Activated CD8-positive, alpha-beta T cell treated with anti-CD3 and anti-CD28 coated beads for 36 hours (primary cell): Measurements from ENCODE around the gene NDUFA5. TPM values are rescaled to one million over a fixed set of nuclear protein-coding genes. Genes with fewer than 3 reads are reported as not detected.
"Not testable (repeated sequence)": the region's sequence is repeated elsewhere in the genome, so short reads cannot be mapped to it uniquely, and the experiment has no call there.

Source experiments
- ATAC-seq: fragments of 200-7000 bp; cut with Tn5 transposase; one replicate; pipeline ENCODE4 v1.10.0; 2021; ENCODE audit warnings: mild to moderate bottlenecking, moderate library complexity
- CTCF ChIA-PET: fragments of 350-600 bp; sonication (Branson Sonifier 250); formaldehyde crosslinking; loops from one replicate; lab custom pipeline; 2021; ENCODE audit warnings: antibody characterized with exemption; lab: Charles Lee
- POLR2A ChIA-PET: fragments of 350-600 bp; sonication (Branson Sonifier 250); formaldehyde crosslinking; loops from one replicate; lab custom pipeline; 2021; ENCODE audit warnings: antibody characterized with exemption; lab: Charles Lee
- DNase-seq: peaks from one replicate; pipeline ENCODE4 v3.0.0-alpha.2; 2020
- H3K27ac Mint-ChIP-seq: one replicate; pipeline ENCODE4 v1.8.0; 2021; ENCODE audit warnings: mild to moderate bottlenecking, mixed read lengths
- H3K27me3 Mint-ChIP-seq: one replicate; pipeline ENCODE4 v1.8.0; 2021; ENCODE audit warnings: mixed read lengths
- H3K36me3 Mint-ChIP-seq: one replicate; pipeline ENCODE4 v1.8.0; 2021; ENCODE audit warnings: low read depth, mixed read lengths
- H3K4me1 Mint-ChIP-seq: one replicate; pipeline ENCODE4 v1.8.0; 2021; ENCODE audit warnings: low read depth, mixed read lengths
- H3K4me3 Mint-ChIP-seq: one replicate; pipeline ENCODE4 v1.8.0; 2021; ENCODE audit warnings: mild to moderate bottlenecking, moderate library complexity, mixed read lengths
- H3K9me3 Mint-ChIP-seq: one replicate; pipeline ENCODE4 v1.8.0; 2021; ENCODE audit warnings: mixed read lengths
- CTCF ChIP-seq: fragments of 200-600 bp; IDR thresholded peaks from one replicate; pipeline ENCODE4 v1.8.0; 2022; ENCODE audit warnings: antibody characterized with exemption, mild to moderate bottlenecking
- intact Hi-C: fragments of 100-400 bp; cut with micrococcal nuclease; formaldehyde crosslinking; loops from one replicate; pipeline ENCODE4 v1.10.0; 2022
- total RNA-seq, 2 experiments: library from RNA; stranded (reverse); gene quantifications; one replicate each; pipeline ENCODE4 v1.2.3, GENCODE V29; 2021

NDUFA5 gene
- total RNA-seq, 2 experiments from 2014 or later = 62.8 to 63.7 TPM

DNA sequence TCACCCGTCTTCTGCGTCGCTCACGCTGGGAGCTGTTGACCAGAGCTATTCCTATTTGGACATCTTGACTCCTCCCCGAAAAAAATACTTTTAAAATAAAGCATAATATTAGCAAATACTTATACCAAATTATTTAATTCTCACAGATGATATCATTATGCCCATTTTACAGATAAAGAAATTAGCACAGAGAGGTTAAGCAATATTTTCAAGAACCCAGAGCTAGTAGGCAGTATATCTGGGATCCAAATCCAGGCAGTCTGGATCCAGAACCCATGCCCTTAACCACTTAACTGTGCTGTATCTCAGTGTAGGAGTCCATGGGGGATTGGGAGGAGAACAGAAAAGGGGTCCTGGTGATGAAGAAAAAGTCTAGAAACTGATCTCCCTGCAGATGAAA, 29.4 kb downstream of the NDUFA5 start:
- peaks cover 13% of the 10 kb centered on the region for H3K27me3 Mint-ChIP-seq
- no peak for ATAC-seq
- DNase-seq = no peak
- H3K4me1 Mint-ChIP-seq = peaks cover 6% of the 10 kb centered on the region
- no peak for TF ChIP-seq CTCF
- no peaks in the 10 kb centered on the region for H3K9me3 Mint-ChIP-seq
- CTCF ChIA-PET = interaction anchor here (0.8 kb wide), 1 partner anchor 34 kb away, joined by 4 read pairs; no protein-coding TSS in a partner anchor
- no peak overlapping the region for H3K27ac Mint-ChIP-seq
- intact Hi-C loops = no loop called here
- no peak overlapping the region for H3K4me3 Mint-ChIP-seq
- no peaks in the 10 kb centered on the region for H3K36me3 Mint-ChIP-seq
- POLR2A ChIA-PET = no interaction called here

- intact Hi-C loops = not testable (repeated sequence)
Measured at GRCh38 chr7:123527712-123528225, 29.8 kb downstream of the NDUFA5 start.

GRCh38 chr7:123526533-123526932, 31.1 kb downstream of the NDUFA5 start:
- H3K27me3 Mint-ChIP-seq, ATAC-seq, intact Hi-C loops, H3K4me1 Mint-ChIP-seq, H3K4me3 Mint-ChIP-seq, H3K9me3 Mint-ChIP-seq, H3K27ac Mint-ChIP-seq, DNase-seq, H3K36me3 Mint-ChIP-seq, POLR2A ChIA-PET: not testable (repeated sequence)
- CTCF ChIA-PET = interaction anchor here (1.2 kb wide), 1 partner anchor 32 kb away, joined by 3 read pairs; no protein-coding TSS in a partner anchor

More at GRCh38 chr7:123527712-123528225, 29.8 kb downstream of the NDUFA5 start:
- H3K9me3 Mint-ChIP-seq, H3K27ac Mint-ChIP-seq, H3K36me3 Mint-ChIP-seq, ATAC-seq, H3K27me3 Mint-ChIP-seq, H3K4me1 Mint-ChIP-seq, CTCF ChIA-PET, DNase-seq, H3K4me3 Mint-ChIP-seq, POLR2A ChIA-PET: not testable (repeated sequence)

DNA sequence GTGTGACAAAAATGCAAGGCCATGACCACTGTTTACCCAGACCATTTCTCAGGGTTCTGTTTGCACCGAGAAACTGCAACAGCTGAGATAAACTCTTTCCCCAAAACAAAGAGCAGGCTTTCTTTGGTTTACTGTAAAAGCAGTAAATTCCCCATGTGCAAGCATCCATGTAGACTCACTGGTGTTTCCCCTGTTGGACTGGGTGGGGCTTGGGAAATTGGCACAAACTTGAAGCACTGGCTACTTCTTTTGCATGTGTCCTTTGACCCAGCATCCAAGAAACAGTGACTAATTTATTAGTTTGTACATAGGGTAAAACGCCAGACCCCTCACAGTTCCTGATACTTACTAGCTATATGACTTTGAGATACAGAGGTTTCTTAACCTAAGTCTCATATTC, 35.6 kb downstream of the NDUFA5 start:
- ChIA-PET CTCF (no interaction called here), POLR2A (no interaction called here)
- Mint-ChIP-seq H3K27ac (no peak overlapping the region), H3K9me3 (no peaks in the 10 kb centered on the region), H3K27me3 (peaks cover 2% of the 10 kb centered on the region), H3K36me3 (no peaks in the 10 kb centered on the region), H3K4me3 (no peak overlapping the region), H3K4me1 (no peaks in the 10 kb centered on the region)
- no peak for TF ChIP-seq CTCF
- DNase-seq = no peak
- intact Hi-C loops = no loop called here
- no peak for ATAC-seq

GRCh38 chr7:123505221-123505620, 52.4 kb downstream of the NDUFA5 start:
- Mint-ChIP-seq H3K4me3 (no peak overlapping the region), H3K27ac (no peak overlapping the region), H3K27me3 (peaks cover 13% of the 10 kb centered on the region), H3K4me1 (no peaks in the 10 kb centered on the region), H3K9me3 (peaks cover 8% of the 10 kb centered on the region), H3K36me3 (no peaks in the 10 kb centered on the region)
- intact Hi-C loops = no loop called here
- DNase-seq = no peak
- POLR2A ChIA-PET = no interaction called here
- TF ChIP-seq CTCF = no peak
- CTCF ChIA-PET = interaction anchor here (1.7 kb wide), 1 partner anchor 11 kb away, joined by 6 read pairs; no protein-coding TSS in a partner anchor
- no peak for ATAC-seq

DNA sequence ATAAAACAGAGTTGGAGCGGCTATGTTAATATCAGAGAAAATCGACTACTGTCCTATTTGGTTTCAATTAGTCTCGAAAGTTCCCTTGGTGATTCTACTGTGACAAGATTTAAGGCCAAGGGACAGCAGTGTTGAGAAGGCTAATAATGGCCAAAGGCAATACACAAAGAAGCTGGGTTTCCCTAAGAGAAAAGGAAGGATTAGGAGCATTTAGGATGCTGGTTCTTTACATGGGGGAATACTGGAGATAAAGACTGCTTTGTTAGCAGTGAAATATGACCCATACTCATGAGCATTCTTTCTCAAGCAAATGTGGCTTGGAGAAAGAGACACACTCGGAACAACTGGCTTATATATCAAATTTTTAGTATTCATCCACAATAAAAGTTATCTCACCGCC, 55.4 kb downstream of the NDUFA5 start:
- DNase-seq (no peak), ATAC-seq (no peak)
- CTCF ChIA-PET = interaction anchor here (1.3 kb wide), 1 partner anchor 9 kb away, joined by 4 read pairs; no protein-coding TSS in a partner anchor
- Mint-ChIP-seq H3K4me1 (no peaks in the 10 kb centered on the region), H3K27ac (no peak overlapping the region), H3K27me3 (peaks cover 21% of the 10 kb centered on the region), H3K36me3 (no peaks in the 10 kb centered on the region), H3K4me3 (no peak overlapping the region), H3K9me3 (peaks cover 8% of the 10 kb centered on the region)
- no peak for TF ChIP-seq CTCF
- POLR2A ChIA-PET = no interaction called here
- intact Hi-C loops = no loop called here
